H9 (cell line): ENCODE results near the gene PNPLA7. TPM values are rescaled to one million over a fixed set of nuclear protein-coding genes. Genes with fewer than 3 reads are reported as not detected.
A peak's percentile ranks its signal among the peaks of the same experiment; 100 is the strongest.

Experiments used
- DNase-seq: peaks from one replicate; pipeline ENCODE4 v3.0.0-alpha.2; 2017
- H2AFZ ChIP-seq: one replicate; pipeline ENCODE4 v1.6.1; 2013; ENCODE audit warnings: mild to moderate bottlenecking, low read length, control low read depth, moderate library complexity
- H2AK5ac ChIP-seq: 2 replicates; pipeline ENCODE4 v1.6.1; 2013; ENCODE audit warnings: low read length, control low read depth, mixed read lengths; ENCODE audit not compliant: insufficient read length
- H2BK120ac ChIP-seq: one replicate; pipeline ENCODE4 v1.6.1; 2013; ENCODE audit warnings: low read depth, mild to moderate bottlenecking, low read length, control low read depth, inconsistent platforms; ENCODE audit not compliant: poor library complexity, severe bottlenecking
- H2BK12ac ChIP-seq: 2 replicates; pipeline ENCODE4 v1.6.1; 2013; ENCODE audit warnings: low read length, control low read depth, mixed read lengths, low read depth; ENCODE audit not compliant: insufficient read length
- H2BK15ac ChIP-seq: 2 replicates; pipeline ENCODE4 v1.6.1; 2013; ENCODE audit warnings: low read depth, low read length, control low read depth
- H2BK20ac ChIP-seq: one replicate; pipeline ENCODE4 v1.6.1; 2013; ENCODE audit warnings: low read depth, mild to moderate bottlenecking, low read length, control low read depth, inconsistent platforms; ENCODE audit not compliant: poor library complexity, severe bottlenecking
- H2BK5ac ChIP-seq: 2 replicates; pipeline ENCODE4 v1.6.1; 2013; ENCODE audit warnings: low read length, control low read depth, mixed read lengths; ENCODE audit not compliant: insufficient read length
- H3K14ac ChIP-seq: 2 replicates; pipeline ENCODE4 v1.6.1; 2013; ENCODE audit warnings: low read length, control low read depth; ENCODE audit not compliant: insufficient read depth
- H3K18ac ChIP-seq: 2 replicates; pipeline ENCODE4 v1.6.1; 2013; ENCODE audit warnings: low read depth, mild to moderate bottlenecking, mixed read lengths, low read length, control low read depth; ENCODE audit not compliant: insufficient read length
- H3K23ac ChIP-seq: 2 replicates; pipeline ENCODE4 v1.6.1; 2013; ENCODE audit warnings: low read length, control low read depth, mixed read lengths, low read depth; ENCODE audit not compliant: insufficient read length
- H3K23me2 ChIP-seq: 2 replicates; pipeline ENCODE4 v1.6.1; 2013; ENCODE audit warnings: low read depth, mild to moderate bottlenecking, mixed read lengths, low read length, control low read depth; ENCODE audit not compliant: insufficient read length, poor library complexity, severe bottlenecking
- H3K27ac ChIP-seq: 2 replicates; pipeline ENCODE4 v1.5.1; 2013; ENCODE audit warnings: low read length, control low read depth, mixed read lengths, low read depth; ENCODE audit not compliant: insufficient read length
- H3K27me3 ChIP-seq: 2 replicates; pipeline ENCODE4 v1.6.1; 2013; ENCODE audit warnings: low read length, control low read depth, inconsistent platforms; ENCODE audit not compliant: insufficient read depth
- H3K4ac ChIP-seq: 2 replicates; pipeline ENCODE4 v1.6.1; 2013; ENCODE audit warnings: low read depth, mild to moderate bottlenecking, control low read depth, inconsistent platforms, low read length, moderate library complexity
- H3K4me1 ChIP-seq: 2 replicates; pipeline ENCODE4 v1.6.1; 2013; ENCODE audit warnings: low read length, control low read depth, inconsistent platforms; ENCODE audit not compliant: insufficient read depth
- H3K4me2 ChIP-seq: 2 replicates; pipeline ENCODE4 v1.6.1; 2013; ENCODE audit warnings: low read length, control low read depth, mixed read lengths; ENCODE audit not compliant: insufficient read length, insufficient read depth
- H3K56ac ChIP-seq: 2 replicates; pipeline ENCODE4 v1.6.1; 2013; ENCODE audit warnings: low read depth, mild to moderate bottlenecking, mixed read lengths, low read length, control low read depth; ENCODE audit not compliant: insufficient read length
- H3K79me1 ChIP-seq: 2 replicates; pipeline ENCODE4 v1.6.1; 2013; ENCODE audit warnings: low read depth, mild to moderate bottlenecking, moderate library complexity, low read length, control low read depth, inconsistent platforms; ENCODE audit not compliant: insufficient read depth, poor library complexity, severe bottlenecking
- H3K79me2 ChIP-seq: 2 replicates; pipeline ENCODE4 v1.6.1; 2013; ENCODE audit warnings: low read length, control low read depth, inconsistent platforms; ENCODE audit not compliant: insufficient read depth
- H3K9ac ChIP-seq: 2 replicates; pipeline ENCODE4 v1.6.1; 2013; ENCODE audit warnings: low read length, control low read depth, mixed read lengths; ENCODE audit not compliant: insufficient read length; ENCODE audit errors: extremely low read depth
- H3K9me3 ChIP-seq: one replicate; pipeline ENCODE4 v1.6.1; 2013; ENCODE audit warnings: low read depth, low read length, inconsistent platforms; ENCODE audit not compliant: control insufficient read depth
- H3T11ph ChIP-seq: one replicate; pipeline ENCODE4 v1.6.1; 2013; ENCODE audit warnings: mild to moderate bottlenecking, low read length, control low read depth, inconsistent platforms
- H4K20me1 ChIP-seq: one replicate; pipeline ENCODE4 v1.6.1; 2013; ENCODE audit not compliant: control insufficient read depth, insufficient read length, insufficient read depth
- H4K5ac ChIP-seq: 2 replicates; pipeline ENCODE4 v1.6.1; 2013; ENCODE audit warnings: low read depth, mild to moderate bottlenecking, mixed read lengths, low read length, control low read depth; ENCODE audit not compliant: insufficient read length
- H4K8ac ChIP-seq: replicated peaks from 2 replicates; pipeline ENCODE4 v1.6.1; 2013; ENCODE audit warnings: low read length, control low read depth, mixed read lengths, low read depth; ENCODE audit not compliant: insufficient read length
- H4K91ac ChIP-seq: 2 replicates; pipeline ENCODE4 v1.6.1; 2013; ENCODE audit warnings: low read depth, mild to moderate bottlenecking, moderate library complexity, mixed read lengths, low read length, control low read depth; ENCODE audit not compliant: insufficient read length
- H3K27ac Mint-ChIP-seq, 3 experiments: 2 replicates in 2 of 3; 3 replicates in 1 of 3; pipeline ENCODE4 v1.8.0; 2020 to 2021; ENCODE audit warnings: mixed read lengths in 3 of 3, mild to moderate bottlenecking in 1 of 3, moderate library complexity in 1 of 3
- H3K27me3 Mint-ChIP-seq: 2 replicates; pipeline ENCODE4 v1.8.0; 2021; ENCODE audit warnings: low read depth, mild to moderate bottlenecking, moderate library complexity, mixed read lengths
- H3K36me3 Mint-ChIP-seq, 3 experiments: 2 replicates in 2 of 3; 3 replicates in 1 of 3; pipeline ENCODE4 v1.8.0; 2020 to 2021; ENCODE audit warnings: low read depth in 3 of 3, mixed read lengths in 3 of 3; ENCODE audit not compliant: insufficient read depth in 1 of 3
- H3K4me1 Mint-ChIP-seq, 2 experiments: 2 replicates each; pipeline ENCODE4 v1.8.0; 2020; ENCODE audit warnings: mixed read lengths in 2 of 2
- H3K4me3 Mint-ChIP-seq, 2 experiments: 2 replicates in 1 of 2; 3 replicates in 1 of 2; pipeline ENCODE4 v1.8.0; 2020 to 2021; ENCODE audit warnings: mild to moderate bottlenecking in 2 of 2, mixed read lengths in 2 of 2, moderate library complexity in 1 of 2
- H3K9me3 Mint-ChIP-seq, 2 experiments: 2 replicates in 1 of 2; 3 replicates in 1 of 2; pipeline ENCODE4 v1.8.0; 2020; ENCODE audit warnings: mild to moderate bottlenecking in 2 of 2, mixed read lengths in 2 of 2, moderate library complexity in 1 of 2
- CTCF ChIP-seq: fragments of 200-600 bp; sonication (generic); conservative IDR thresholded peaks from 3 replicates; pipeline ENCODE4 v1.8.0; 2021; ENCODE audit warnings: antibody characterized with exemption, mild to moderate bottlenecking
- WGBS: extraction: QIAGEN DNeasy Blood & Tissue Kit; methylation state at CpG from one replicate; pipeline ENCODE4 v1.1.7; 2013; ENCODE audit warnings: missing lambda C conversion rate, low lambda C conversion rate, mixed read lengths; ENCODE audit not compliant: insufficient read length; ENCODE audit errors: extremely low coverage; 5-methylcytosine and 5-hydroxymethylcytosine counted together
- total RNA-seq: library from RNA; stranded (reverse); gene quantifications from 2 replicates; pipeline ENCODE4 v1.2.1, GENCODE V29; 2021

Gene PNPLA7
- total RNA-seq, 1 experiment from 2014 or later, result 1.8 TPM

- Mint-ChIP-seq H3K4me3 (no peak overlapping the region), H3K36me3 (no peaks in the 10 kb centered on the region), H3K4me1 (peaks cover 5 to 7% of the 10 kb centered on the region in 2 experiments), H3K27ac (no peak overlapping the region), H3K9me3 (no peaks in the 10 kb centered on the region), H3K27me3 (no peaks in the 10 kb centered on the region)
- Histone ChIP-seq H4K8ac (no peak overlapping the region), H3K4me1 (no peaks in the 10 kb centered on the region), H2AK5ac (no peak overlapping the region), H3K18ac (no peak overlapping the region), H4K91ac (no peak overlapping the region), H3K27me3 (no peaks in the 10 kb centered on the region), H2BK120ac (no peak overlapping the region), H3K79me1 (no peaks in the 10 kb centered on the region), H2AFZ (no peak overlapping the region), H3K4me2 (no peak overlapping the region), H3K27ac (no peak overlapping the region), H3T11ph (no peak overlapping the region), H2BK15ac (no peak overlapping the region), H3K14ac (no peak overlapping the region), H3K23ac (no peak overlapping the region), H3K9me3 (no peaks in the 10 kb centered on the region), H2BK12ac (no peak overlapping the region), H3K4ac (no peak overlapping the region), H3K56ac (no peak overlapping the region), H4K20me1 (no peaks in the 10 kb centered on the region), H3K9ac (no peak overlapping the region), H2BK5ac (no peak overlapping the region), H3K23me2 (peaks cover 5% of the 10 kb centered on the region), H2BK20ac (no peak overlapping the region), H4K5ac (no peak overlapping the region), H3K79me2 (no peaks in the 10 kb centered on the region)
- DNase-seq, result peak; percentile 25
- TF ChIP-seq CTCF, result no peak
- no CpG with 5 or more reads among the region's 99 CpGs for WGBS
Measured at GRCh38 chr9:137417161-137418021, 132.8 kb downstream of the PNPLA7 start.
